ENCODE results near the gene MORN1. TPM values are rescaled to one million over a fixed set of nuclear protein-coding genes. Genes with fewer than 3 reads are reported as not detected.

Gene MORN1
- polyA plus RNA-seq, 1 experiment = 3.7 TPM

- POLR2A ChIA-PET = no interaction called here
Observed at GRCh38 chr1:2351723-2352122, 39.6 kb downstream of the MORN1 start.

GRCh38 chr1:2350911-2351655 lies 40.3 kb downstream of the MORN1 start:
- POLR2A ChIA-PET = no interaction called here
- H3K36me3 ChIP-seq (ENCODE audit: control insufficient read depth, insufficient read depth, low read length) = no peaks in the 10 kb centered on the region
- no peaks in the 10 kb centered on the region for H3K27me3 ChIP-seq (ENCODE audit: control insufficient read depth, insufficient read depth, low read length)
- TF ChIP-seq, protein P1, sequence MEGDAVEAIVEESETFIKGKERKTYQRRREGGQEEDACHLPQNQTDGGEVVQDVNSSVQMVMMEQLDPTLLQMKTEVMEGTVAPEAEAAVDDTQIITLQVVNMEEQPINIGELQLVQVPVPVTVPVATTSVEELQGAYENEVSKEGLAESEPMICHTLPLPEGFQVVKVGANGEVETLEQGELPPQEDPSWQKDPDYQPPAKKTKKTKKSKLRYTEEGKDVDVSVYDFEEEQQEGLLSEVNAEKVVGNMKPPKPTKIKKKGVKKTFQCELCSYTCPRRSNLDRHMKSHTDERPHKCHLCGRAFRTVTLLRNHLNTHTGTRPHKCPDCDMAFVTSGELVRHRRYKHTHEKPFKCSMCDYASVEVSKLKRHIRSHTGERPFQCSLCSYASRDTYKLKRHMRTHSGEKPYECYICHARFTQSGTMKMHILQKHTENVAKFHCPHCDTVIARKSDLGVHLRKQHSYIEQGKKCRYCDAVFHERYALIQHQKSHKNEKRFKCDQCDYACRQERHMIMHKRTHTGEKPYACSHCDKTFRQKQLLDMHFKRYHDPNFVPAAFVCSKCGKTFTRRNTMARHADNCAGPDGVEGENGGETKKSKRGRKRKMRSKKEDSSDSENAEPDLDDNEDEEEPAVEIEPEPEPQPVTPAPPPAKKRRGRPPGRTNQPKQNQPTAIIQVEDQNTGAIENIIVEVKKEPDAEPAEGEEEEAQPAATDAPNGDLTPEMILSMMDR (IDR thresholded peaks at IDR 0.05; ENCODE audit: insufficient read depth, low read depth, low read length) = no peak
- CTCF ChIA-PET = no interaction called here
- no peak overlapping the region for H3K4me3 ChIP-seq (ENCODE audit: low read depth, low read length)
- no peak for DNase-seq (ENCODE audit: low read depth)

More at GRCh38 chr1:2351723-2352122, 39.6 kb downstream of the MORN1 start:
- CTCF ChIA-PET = interaction anchor here (1.0 to 1.5 kb wide), 2 partner anchors 21 to 30 kb away, joined by 4 to 5 read pairs; no protein-coding TSS in a partner anchor
- Histone ChIP-seq H3K4me3 (ENCODE audit: low read depth, low read length) (no peak overlapping the region), H3K27me3 (ENCODE audit: control insufficient read depth, insufficient read depth, low read length) (no peaks in the 10 kb centered on the region), H3K36me3 (ENCODE audit: control insufficient read depth, insufficient read depth, low read length) (no peaks in the 10 kb centered on the region)
- no peak for DNase-seq (ENCODE audit: low read depth)
- TF ChIP-seq, protein P1 (IDR thresholded peaks at IDR 0.05; ENCODE audit: insufficient read depth, low read depth, low read length) = no peak

- TF ChIP-seq, protein P1 (IDR thresholded peaks at IDR 0.05; ENCODE audit: insufficient read depth, low read depth, low read length) = no peak
- no peak for DNase-seq (ENCODE audit: low read depth)
- ChIA-PET POLR2A (no interaction called here), CTCF (no interaction called here)
- no peaks in the 10 kb centered on the region for H3K27me3 ChIP-seq (ENCODE audit: control insufficient read depth, insufficient read depth, low read length)
- H3K36me3 ChIP-seq (ENCODE audit: control insufficient read depth, insufficient read depth, low read length) = no peaks in the 10 kb centered on the region
- H3K4me3 ChIP-seq (ENCODE audit: low read depth, low read length) = no peak overlapping the region
Observed at GRCh38 chr1:2350501-2350900, 40.9 kb downstream of the MORN1 start.

GRCh38 chr1:2349806-2350205 lies 41.5 kb downstream of the MORN1 start:
- no peaks in the 10 kb centered on the region for H3K27me3 ChIP-seq (ENCODE audit: control insufficient read depth, insufficient read depth, low read length)
- POLR2A ChIA-PET = no interaction called here
- DNase-seq (ENCODE audit: low read depth) = no peak
- TF ChIP-seq, protein P1 (IDR thresholded peaks at IDR 0.05; ENCODE audit: insufficient read depth, low read depth, low read length) = no peak
- H3K4me3 ChIP-seq (ENCODE audit: low read depth, low read length) = no peak overlapping the region
- no peaks in the 10 kb centered on the region for H3K36me3 ChIP-seq (ENCODE audit: control insufficient read depth, insufficient read depth, low read length)
- CTCF ChIA-PET = no interaction called here

DNA sequence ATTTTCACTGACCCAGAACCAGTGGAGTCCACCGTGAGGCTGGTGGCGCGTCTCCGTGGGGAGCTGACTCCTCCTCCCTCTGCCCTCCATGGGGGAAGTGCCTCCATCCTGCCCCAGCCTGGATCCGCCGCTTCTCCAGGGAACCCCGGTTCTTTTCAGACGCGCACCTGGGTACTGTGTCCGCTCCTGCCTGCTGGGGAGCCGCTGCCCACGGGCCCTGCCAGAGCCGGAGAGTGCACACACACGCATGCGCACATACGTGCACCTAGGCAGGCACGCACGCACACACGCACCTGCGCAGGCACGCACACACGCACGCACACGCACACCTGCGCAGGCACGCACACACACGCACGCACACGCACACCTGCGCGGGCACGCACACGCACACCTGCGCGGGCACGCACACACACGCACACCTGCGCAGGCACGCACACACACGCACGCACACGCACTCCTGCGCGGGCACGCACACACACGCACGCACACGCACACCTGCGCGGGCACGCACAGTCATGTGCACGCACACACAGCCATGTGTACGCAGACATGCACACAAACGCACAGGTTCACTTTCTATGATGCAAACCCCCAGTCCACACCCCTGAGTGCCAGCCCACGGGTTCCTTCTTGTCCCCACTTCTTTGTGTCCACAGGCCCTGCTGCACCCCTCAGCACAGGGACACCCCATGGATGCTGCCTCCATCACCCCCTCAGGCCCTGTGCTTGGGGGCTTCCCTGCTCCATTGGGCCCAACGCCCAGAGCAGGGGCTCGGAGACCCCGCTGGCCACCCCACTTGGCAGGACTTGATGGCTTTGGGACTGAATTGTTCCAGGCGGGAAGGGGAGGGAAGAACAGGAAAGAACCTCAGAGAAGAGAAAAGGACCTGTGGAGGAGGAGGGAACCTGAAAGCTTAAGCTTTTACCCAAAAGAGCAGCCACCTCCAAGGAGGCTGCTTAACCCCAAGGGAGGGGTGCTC lies 42.7 kb downstream of the MORN1 start:
- ChIA-PET CTCF (no interaction called here), POLR2A (no interaction called here)
- no peak overlapping the region for H3K4me3 ChIP-seq (ENCODE audit: low read depth, low read length)
- H3K36me3 ChIP-seq (ENCODE audit: control insufficient read depth, insufficient read depth, low read length) = no peaks in the 10 kb centered on the region
- no peak for DNase-seq (ENCODE audit: low read depth)
- TF ChIP-seq, protein P1 (IDR thresholded peaks at IDR 0.05; ENCODE audit: insufficient read depth, low read depth, low read length) = no peak
- no peaks in the 10 kb centered on the region for H3K27me3 ChIP-seq (ENCODE audit: control insufficient read depth, insufficient read depth, low read length)
